Activated effector memory CD4-positive, alpha-beta T cell treated with Interleukin-2 at 50 U/mL for 16 hours (primary cell): Measurements from ENCODE around the gene DCK.
"Not testable (repeated sequence)": the region's sequence is repeated elsewhere in the genome, so short reads cannot be mapped to it uniquely, and the experiment has no call there.

ENCODE experiments used
- DNase-seq: peaks from one replicate; pipeline ENCODE4 v3.0.0-alpha.2; 2020

Gene DCK

DNA sequence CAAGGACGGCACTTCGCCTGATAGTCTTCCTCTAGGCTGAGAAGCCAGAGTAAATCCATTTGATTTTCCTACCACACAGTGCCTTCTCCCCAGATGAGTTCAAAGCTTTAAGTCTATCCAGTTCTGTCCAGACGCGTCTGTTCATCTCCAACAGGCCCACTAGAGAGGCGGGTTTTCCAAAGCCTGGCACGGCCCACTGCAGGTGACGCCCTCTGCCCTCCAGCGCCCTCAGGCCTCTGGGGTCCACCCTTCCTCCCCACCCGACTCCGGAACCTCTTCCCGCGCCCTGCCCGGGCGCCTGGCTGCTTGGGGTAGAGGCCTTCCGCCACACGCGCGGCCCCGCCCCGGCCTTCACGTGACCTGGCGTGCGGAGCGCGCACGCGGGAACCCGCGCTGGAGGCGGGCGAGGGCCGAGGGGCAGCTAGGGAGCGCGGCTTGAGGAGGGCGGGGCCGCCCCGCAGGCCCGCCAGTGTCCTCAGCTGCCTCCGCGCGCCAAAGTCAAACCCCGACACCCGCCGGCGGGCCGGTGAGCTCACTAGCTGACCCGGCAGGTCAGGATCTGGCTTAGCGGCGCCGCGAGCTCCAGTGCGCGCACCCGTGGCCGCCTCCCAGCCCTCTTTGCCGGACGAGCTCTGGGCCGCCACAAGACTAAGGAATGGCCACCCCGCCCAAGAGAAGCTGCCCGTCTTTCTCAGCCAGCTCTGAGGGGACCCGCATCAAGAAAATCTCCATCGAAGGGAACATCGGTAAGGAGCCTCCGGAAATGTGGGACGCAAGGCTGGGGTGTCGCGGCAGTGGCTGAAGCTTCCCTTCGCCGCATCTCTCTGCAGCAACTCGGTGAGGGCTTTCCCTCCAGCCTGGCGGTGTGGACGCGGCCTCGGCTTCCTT lies at the start of gene DCK:
TSS of gene DCK (plus strand) at position 469 of the 888 bp plus-strand sequence. CDS start at position 656, 187 bp downstream.
- peak; percentile 79 for DNase-seq

DNA sequence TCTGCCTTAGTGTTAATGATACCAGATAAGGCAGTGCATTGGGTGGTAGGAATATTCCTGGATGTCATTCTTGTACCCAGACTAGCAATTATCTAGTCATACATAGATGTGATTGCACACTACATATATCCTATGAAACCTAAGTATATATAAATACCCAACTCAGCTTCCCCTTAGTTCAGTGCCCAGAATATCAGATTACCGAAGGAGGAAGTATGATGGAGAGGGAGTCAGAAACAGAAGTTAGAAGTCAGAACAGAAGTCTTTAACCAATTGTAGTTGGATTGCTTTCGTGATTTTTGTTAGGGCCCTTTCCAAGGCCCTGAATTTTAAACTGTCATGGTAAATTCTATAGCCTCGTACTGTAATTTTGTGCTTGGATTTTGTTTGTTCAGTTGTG lies 48.4 kb upstream of the DCK start:
- DNase-seq: no peak

DNA sequence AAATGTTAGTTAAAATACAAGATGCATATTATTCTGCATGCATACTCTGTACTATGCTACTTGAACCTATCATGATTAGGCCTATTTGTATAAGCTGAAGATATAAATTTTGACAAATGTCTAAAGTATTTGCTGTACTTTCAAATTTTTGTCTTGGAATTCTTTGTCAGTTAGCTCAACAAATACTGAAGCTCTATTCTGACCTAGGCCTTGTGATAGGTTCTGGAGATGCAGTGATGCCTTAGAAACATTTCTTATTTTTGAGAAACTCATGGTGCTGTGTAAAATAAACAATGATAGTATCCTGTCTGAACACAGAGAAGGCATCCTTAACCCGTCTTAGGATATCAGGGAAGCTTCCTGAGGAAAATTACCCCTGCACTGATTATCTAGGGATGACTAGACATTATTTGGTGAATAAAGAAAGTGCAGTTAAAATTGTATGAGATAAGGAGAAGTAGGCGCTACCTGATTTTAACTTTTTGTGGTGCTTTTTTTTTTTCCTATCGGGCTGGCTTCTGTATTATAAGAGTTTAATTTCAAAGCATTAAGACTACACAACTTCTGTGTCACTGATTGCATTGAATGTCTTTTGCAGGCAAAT lies 47.9 kb upstream of the DCK start:
- DNase-seq: no peak

DNA sequence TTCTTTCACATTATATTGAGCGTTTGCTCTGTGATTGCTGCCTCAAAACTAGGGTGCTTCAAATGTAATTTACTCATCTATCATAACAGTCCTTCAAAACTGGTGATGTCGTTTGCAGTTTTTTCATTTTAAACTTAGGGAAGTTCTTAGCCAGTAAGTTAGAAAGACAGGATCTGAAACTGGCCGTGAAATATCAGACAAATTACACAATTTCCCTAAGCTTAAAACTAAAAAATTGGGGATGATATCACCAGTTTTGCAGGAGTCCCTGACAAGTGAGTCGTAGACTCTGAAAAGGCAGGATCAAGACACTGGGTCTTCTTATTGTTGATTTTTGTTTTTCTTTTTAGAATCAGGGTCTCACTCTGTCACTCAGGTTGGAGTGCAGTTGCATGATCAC lies 46.5 kb upstream of the DCK start:
- DNase-seq: no peak

DNA sequence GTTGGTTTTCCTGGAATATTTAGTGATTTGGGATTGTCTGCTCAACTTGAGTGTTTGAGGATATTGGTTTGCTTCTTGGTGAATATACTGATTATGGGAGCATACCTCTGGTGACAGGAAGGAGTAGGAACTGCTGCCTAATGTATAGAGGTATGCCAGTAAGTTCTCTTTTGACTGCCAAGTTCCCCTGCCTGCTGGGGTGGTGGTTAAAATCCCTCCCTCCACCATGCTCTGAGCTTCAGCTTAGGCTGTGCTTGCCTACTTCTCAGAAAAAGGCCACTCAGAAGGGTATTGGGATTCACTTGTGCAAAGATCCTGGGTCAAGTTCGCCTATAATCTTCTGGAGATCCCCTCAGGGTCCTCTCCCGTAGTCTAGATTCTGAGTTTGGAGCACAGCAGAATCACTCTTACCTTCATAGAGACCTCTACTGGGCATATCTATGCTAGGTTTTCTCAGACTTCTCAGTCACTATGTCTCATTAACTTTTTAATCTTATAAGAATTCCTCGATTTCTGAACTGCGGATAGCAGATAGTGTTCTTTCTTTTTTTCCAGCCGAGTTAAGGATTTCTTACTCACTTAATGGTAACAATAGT lies 44.7 kb upstream of the DCK start:
- no peak for DNase-seq

DNA sequence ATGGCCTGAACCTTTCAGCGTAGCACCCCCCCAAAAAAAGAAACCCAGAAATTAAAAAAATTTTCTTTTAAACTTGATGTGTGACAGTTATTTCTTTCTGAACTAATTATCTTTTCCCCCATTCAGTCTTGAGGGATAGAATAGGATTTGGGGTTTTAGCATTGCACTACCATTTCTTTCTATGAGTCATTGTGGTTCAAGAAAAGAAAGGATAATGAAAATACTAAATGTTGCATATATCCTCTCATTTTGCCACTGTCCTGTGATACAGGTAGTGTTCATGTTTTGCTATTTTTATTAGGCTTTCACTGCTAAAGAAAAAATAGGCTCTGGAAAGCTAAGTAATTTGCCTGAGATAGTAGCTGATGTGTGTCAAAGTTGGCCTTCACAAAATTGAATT lies 39.4 kb upstream of the DCK start:
- DNase-seq: no peak

DNA sequence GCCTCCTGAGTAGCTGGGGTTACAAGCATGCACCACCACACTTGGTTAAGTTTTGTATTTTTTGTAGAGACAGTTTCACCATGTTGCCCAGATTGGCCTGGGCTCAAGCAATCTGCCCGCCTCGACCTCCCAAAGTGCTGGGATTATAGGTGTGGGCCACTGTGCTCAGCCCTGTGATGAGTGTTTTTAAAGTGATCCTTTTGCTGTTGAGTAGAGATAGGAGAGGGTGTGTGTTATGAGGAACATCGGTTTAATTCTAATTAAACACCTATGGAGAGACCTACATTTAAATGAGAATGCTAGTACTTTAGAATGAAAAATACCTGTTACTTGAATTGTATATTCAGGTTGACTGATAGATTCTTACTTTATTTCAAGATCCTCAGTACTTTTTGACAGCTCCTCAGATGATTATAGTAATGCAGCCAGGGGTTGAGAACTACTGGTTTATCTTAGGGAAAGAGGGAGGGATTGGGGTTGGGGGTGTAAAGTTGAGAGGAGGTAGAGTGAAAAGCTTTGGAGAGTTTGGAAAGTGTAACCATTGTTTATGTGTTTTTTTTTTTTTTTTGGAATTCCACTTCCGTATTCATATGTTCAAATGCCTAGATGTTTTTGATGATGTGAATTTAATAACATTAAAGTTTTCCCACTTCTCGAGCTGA lies 36.8 kb upstream of the DCK start:
- DNase-seq: no peak

DNA sequence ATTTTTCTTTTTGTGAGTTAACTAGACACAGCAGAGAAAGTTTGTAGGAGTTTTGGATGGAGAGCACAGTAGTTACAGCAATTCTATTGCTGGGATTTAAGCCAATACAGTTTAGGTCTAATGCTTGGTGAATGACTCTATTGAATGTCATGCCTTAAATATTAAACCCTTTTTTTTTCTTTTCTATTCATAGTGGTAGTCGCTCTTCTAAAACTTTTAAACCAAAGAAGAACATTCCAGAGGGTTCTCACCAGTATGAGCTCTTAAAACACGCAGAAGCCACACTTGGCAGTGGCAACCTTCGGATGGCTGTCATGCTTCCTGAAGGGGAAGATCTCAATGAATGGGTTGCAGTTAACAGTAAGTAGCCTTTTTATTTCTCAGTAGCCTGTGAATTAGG lies 34.8 kb upstream of the DCK start:
- DNase-seq: no peak

DNA sequence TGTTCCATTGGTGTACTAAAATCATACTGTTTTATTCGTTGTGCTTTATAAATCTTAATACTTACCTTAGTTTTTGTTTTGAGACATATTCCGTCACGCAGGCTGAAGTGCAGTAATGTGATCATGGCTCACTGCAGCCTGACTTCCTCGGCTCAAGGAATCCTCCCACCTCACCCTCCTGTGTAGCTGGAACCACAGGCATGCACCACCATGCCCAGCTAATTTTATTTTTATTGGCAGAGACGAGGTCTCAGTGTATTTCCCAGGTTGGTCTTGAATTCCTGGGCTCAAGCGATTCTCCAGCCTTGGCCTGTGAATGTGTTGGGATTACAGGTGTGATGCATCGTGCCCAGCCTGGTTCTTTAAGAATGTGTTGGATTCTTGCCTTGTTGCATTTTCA lies 24.4 kb upstream of the DCK start:
- DNase-seq: no peak

DNA sequence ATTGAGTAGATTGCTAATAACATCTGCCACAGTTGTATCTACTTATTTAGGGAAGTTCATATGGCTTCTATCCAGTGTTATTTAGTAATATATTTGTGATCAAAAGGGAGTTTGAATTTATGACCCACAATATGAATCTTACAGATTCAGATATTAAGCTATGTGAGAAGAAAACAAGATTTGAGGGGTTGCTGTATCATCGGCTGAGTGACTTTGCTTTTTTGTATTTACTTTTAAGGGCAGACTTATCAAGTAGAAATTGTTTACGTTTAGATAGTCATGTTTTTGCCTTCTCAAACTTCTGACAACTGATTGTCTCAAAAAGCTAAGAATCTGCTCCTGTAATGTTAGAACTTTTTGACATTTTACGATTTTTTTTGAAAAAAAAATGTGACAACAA lies 17.2 kb upstream of the DCK start:
- no peak for DNase-seq

DNA sequence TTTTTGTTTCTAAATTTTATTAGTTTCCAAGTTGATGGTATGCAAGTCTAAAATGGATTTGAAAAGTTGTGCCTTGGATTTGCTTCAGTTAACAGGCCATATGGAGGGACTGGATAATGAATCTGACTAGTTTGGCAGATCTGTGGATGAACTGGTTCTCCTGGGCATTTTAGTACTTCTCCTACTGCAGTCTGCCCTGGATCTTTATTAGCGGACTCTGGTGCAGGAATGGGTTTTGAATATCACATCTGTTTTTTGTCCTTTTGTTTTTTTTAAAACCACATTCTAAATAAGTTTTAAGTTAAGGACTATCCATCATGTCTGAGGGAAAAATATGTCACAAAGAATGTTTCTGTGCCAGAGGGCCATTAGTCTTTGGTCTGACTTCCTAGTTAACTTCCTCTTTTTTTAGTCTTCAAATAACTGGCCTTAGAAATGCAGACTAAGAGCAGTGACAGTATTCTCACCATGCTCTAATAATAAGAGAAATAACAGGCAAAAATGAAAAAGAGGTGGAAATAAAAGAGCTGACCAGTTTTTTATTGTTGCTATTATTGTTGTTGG lies 13.9 kb upstream of the DCK start:
- DNase-seq: no peak

DNA sequence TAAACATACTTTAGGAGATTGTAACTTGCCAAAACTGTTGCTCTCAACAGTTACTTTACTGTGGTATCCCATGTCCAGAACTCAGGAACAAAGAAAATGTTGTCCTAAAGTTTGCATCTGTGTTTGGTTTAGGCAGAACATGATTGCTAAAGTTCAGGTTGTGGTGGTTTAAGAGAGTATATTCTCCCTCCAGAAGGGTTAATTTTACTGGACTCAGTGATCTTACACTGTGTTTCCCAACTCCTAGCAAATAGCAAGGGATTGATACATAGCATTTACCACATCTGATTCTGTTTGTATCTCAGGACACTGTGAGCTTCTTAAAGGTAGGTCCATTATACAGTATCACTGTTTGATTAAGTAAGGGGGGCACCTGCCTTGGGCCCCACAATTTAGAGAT lies 13.3 kb upstream of the DCK start:
- no peak for DNase-seq

DNA sequence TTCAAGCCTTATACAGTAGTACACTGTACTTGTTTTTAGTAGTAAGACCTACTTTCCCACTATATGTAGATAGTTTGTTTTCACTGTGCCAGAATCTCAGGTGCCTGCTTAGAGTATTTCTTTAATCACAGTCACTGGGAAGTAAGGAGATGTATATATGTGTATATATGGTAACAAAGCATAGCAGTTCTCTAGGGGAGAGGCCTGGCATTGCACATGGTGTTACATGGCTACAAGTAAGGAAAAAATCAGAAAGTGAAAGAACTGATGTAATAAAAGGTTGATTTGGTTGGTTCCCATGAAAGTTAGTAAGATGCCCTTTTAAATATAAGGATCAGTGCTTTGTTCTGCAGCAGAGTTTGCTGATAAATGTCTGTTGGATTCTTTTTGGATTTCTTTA lies 9.3 kb upstream of the DCK start:
- DNase-seq: no peak

DNA sequence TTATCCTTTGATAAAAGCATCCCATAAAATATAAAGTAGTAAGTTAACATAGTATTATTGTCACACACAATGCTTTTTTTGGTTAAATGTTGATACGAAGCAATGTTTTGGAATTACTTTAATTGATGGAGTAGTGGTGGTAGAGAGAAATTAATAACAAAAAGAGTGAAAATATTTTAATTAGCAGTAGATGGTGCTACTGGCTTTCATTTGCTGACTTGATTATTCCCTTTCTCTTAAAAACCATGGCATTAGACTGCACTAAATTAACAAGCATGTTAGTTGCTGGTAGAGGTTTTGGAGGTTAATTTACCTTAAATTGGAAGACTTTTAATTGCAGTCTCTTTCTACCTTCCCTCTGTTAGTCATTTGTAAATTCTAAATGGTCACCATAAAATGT lies 8.9 kb upstream of the DCK start:
- no peak for DNase-seq

DNA sequence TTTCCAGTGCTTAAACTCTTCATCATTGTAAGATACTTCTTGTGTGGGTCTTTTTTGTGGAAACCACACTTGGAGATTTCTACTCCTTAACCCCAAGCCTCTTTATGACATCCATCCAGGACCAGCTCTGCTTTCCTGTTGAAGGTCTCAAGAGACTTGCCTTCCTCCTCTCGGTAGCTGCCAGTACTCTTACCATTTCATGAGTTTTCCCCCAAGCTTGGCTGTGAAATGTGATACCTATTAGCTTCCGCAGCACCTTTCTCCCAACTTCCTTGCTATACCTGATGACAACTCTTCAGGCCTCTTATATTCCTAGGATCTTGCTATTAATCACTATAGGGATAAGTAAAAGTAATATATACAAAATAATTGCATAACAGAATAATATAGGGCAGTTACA lies 1.9 kb upstream of the DCK start:
- DNase-seq: no peak

DNA sequence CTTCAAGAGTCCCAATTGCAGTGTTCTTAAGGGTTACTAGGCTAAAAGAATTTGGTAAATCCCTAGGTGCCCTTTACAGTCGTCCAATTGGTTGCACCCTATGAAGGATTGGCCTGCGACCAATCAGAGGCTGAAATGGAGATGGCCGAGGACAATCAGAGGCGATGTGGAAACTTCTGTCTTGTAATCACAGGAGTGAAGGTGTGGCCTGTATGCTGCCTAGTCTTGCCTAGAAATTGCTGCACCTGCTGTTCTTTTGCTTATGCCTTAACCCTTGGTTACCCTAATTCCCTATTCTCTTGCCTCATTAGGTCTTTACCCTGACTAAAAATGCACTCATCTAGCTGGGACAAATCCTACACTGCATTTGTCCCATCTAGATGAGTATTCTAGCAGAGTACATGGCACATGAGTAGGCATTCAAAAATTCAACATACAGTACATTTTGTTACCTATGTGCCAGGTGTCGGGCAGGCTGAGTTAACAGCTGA lies 1.0 kb upstream of the DCK start:
- no peak for DNase-seq

DNA sequence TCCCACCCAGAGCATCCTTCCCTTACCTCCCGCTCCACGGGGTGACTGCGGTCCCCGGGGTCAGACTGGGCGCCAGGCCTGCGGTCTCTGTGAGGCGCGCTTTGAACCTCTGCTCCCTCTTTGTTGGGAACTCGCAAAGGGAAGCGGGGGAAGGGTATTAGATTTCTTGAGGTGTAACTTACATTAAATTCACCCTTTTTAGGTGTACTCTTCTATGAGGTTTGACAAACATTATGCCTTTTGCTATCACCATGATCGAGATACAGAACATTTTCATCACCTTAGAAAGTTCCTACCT lies 569 bp downstream of the DCK start:
- no peak for DNase-seq

DNA sequence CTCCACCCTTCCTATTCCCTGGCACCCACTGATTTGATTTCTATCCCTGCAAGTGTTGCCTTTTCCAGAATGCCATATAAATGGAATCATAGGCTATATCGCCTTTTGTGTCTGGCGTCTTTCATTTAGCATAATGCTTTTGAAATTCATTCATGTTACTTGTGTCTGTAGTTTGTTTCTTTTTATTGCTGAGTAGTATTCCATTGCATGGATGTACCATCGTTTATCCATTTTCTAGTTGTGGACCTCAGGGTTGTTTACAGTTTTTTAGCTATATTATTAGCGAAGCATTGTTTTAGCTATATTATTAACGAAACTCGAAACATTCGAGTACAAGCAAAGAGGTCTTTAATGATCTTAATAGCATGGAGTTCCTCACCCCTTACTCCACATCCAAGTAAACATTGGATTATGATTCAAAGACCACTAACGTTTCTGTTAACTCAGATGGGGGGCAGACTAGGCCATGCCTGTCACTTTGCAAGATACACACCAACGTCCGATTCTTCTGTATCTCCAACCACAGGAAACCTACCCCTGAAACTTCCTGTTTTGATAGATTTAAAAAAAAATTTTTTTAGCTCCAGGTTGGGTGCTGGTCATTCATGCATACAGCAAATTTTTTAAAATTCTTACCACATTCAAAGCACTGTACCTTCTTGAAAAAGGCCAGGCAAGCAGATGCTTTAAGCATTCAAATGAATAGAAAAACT lies 1.1 kb downstream of the DCK start:
- DNase-seq: no peak

DNA sequence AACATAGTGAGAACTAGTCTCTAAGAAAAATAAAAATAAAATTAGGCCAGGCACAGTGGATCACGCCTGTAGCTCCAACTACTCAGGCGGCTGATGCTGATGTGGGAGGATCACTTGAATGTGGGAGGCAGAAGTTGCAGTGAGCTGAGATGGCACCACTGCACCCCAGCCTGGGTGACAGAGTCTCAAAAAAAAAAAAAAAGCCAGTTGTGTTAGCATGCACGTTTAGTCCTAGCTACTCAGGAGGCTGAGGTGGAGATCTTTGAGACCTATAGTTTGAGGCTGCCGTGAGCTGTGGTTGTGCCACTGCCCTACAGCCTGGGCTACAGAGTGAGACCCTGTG lies 2.5 kb downstream of the DCK start:
- DNase-seq: no peak

DNA sequence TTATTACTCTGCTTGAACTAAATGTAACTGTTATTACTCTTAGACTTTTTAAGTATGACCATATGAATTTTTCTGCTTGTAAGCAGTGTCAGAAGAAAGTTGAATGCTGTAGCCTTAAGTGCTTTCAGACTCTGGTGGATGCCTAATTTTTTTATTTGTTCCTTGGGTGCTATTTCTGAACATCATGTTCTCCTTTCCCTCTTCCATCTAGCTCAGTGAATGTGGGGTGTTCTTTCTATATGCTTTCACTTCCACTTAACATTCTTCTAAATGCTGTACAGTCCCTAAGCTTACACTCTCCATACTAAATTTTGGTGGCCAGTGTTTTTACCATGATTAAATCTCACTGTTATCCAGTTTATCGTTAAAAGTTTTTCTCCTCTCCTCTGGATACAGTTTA lies 3.6 kb downstream of the DCK start:
- DNase-seq: no peak

DNA sequence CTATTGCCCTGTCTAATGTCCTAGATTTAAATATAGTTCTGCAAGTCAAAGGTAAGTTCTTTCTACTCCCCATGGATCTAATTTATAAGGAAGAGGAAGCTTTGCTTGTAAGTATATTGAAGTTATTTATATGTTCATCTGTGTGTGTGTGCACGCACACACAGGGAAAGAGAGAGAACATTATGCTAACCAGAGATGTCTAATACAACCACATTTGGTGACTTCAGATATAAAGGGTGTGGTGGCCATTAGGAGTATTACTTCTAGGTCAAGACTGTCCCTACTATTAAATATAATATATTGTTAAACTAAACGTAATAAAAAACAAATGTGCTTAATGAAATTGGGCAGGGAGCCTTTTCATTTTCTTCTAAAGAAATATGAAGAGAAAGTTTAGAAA lies 4.1 kb downstream of the DCK start:
- DNase-seq: no peak

DNA sequence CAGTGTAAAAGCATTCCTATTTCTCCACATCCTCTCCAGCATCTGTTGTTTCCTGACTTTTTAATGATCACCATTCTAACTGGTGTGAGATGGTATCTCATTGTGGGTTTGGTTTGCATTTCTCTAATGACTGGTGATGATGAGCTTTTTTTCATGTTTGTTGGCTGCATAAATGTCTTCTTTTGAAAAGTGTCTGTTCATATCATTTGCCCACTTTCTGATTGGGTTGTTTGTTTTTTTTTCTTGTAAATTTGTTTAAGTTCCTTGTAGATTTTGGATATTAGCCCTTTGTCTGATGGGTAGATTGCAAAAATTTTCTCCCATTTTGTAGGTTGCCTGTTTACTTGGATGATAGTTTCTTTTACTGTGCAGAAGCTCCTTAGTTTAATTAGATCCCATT lies 6.2 kb downstream of the DCK start:
- DNase-seq: not testable (repeated sequence)

DNA sequence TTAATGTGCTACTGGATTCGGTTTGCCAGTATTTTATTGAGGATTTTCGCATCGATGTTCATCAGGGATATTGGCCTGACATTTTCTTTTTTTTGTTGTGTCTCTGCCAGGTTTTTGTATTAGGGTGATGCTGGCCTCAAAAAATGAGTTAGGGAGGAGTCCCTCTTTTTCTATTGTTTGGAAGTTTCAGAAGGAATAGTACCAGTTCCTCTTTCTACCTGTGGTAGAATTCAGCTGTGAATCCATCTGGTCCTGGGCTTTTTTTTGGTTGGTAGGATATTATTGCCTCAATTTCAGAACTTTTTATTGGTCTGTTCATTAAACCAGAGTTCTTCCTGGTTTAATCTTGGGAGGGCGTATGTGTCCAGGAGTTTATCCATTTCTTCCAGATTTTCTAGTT lies 7.9 kb downstream of the DCK start:
- not testable (repeated sequence) for DNase-seq
